GM18519 (cell line): Measurements from ENCODE around the gene SMARCA2.

Source experiments
- ATAC-seq: cut with Tn5 transposase; IDR thresholded peaks from one replicate; pipeline ENCODE4 v1.9.1; 2021; ENCODE audit warnings: mild to moderate bottlenecking, moderate library complexity; ENCODE audit not compliant: unreplicated experiment, low FRiP score

SMARCA2 gene

GRCh38 chr9:2236850-2237249, 221.7 kb downstream of the SMARCA2 start:
- ATAC-seq = no peak

- ATAC-seq = peak; percentile 22
These were observed 226.3 kb downstream of the SMARCA2 start for GRCh38 chr9:2241461-2241835.

- peak; percentile 80 for ATAC-seq
These were observed 226.9 kb downstream of the SMARCA2 start for GRCh38 chr9:2241836-2242741.

GRCh38 chr9:2242831-2243330, 227.7 kb downstream of the SMARCA2 start:
- no peak for ATAC-seq
